ENCODE measurements around the gene NCKAP5.

The NCKAP5 gene

GRCh38 chr2:132911726-132912724 is 656.2 kb downstream of the NCKAP5 start:
- no peak for DNase-seq

GRCh38 chr2:132910432-132910831 is 657.8 kb downstream of the NCKAP5 start:
- no peak for DNase-seq

GRCh38 chr2:132909427-132909826 is 658.8 kb downstream of the NCKAP5 start:
- no peak for DNase-seq

GRCh38 chr2:132904142-132904842 is 664.0 kb downstream of the NCKAP5 start:
- DNase-seq = no peak

GRCh38 chr2:132902626-132903025 is 665.6 kb downstream of the NCKAP5 start:
- no peak for DNase-seq

GRCh38 chr2:132901661-132902060 is 666.6 kb downstream of the NCKAP5 start:
- no peak for DNase-seq

- no peak for DNase-seq
These were observed 671.2 kb downstream of the NCKAP5 start for GRCh38 chr2:132897111-132897510.

- no peak for DNase-seq
These were observed 672.2 kb downstream of the NCKAP5 start for GRCh38 chr2:132896073-132896472.

- DNase-seq = no peak
These were observed 676.8 kb downstream of the NCKAP5 start for GRCh38 chr2:132891498-132891897.

- DNase-seq = no peak
These were observed 681.7 kb downstream of the NCKAP5 start for GRCh38 chr2:132886574-132886973.

GRCh38 chr2:132884705-132885104 is 683.6 kb downstream of the NCKAP5 start:
- peak; percentile 87 for DNase-seq

GRCh38 chr2:132884292-132884691 is 684.0 kb downstream of the NCKAP5 start:
- DNase-seq = no peak

- DNase-seq = no peak
These were observed 684.8 kb downstream of the NCKAP5 start for GRCh38 chr2:132883430-132883829.

GRCh38 chr2:132881546-132881945 is 686.7 kb downstream of the NCKAP5 start:
- DNase-seq = no peak

GRCh38 chr2:132877923-132878322 is 690.3 kb downstream of the NCKAP5 start:
- DNase-seq = no peak

- no peak for DNase-seq
These were observed 691.4 kb downstream of the NCKAP5 start for GRCh38 chr2:132876745-132877391.

- no peak for DNase-seq
These were observed 693.1 kb downstream of the NCKAP5 start for GRCh38 chr2:132875193-132875592.

GRCh38 chr2:132873738-132874137 is 694.5 kb downstream of the NCKAP5 start:
- DNase-seq = no peak

GRCh38 chr2:132871831-132872230 is 696.4 kb downstream of the NCKAP5 start:
- no peak for DNase-seq

- no peak for DNase-seq
These were observed 704.3 kb downstream of the NCKAP5 start for GRCh38 chr2:132863961-132864360.

- no peak for DNase-seq
These were observed 708.0 kb downstream of the NCKAP5 start for GRCh38 chr2:132860220-132860619.

- DNase-seq = no peak
These were observed 708.7 kb downstream of the NCKAP5 start for GRCh38 chr2:132859590-132859989.

- DNase-seq = no peak
These were observed 710.9 kb downstream of the NCKAP5 start for GRCh38 chr2:132857319-132857718.
